ENCODE results near the gene CHCHD3.

The CHCHD3 gene

GRCh38 chr7:132953468-132953867 lies 128.4 kb downstream of the CHCHD3 start:
- Histone ChIP-seq H3K4me3 (ENCODE audit: low read length in 2 of 2) (no peak overlapping the region), H3K9ac (ENCODE audit: low read length in 2 of 2) (no peak overlapping the region), H3K4me1 (ENCODE audit: control insufficient read depth, insufficient read depth, low read length) (no peaks in the 10 kb centered on the region), H3K9me3 (ENCODE audit: control insufficient read depth in 2 of 2, low read length in 2 of 2) (no peaks in the 10 kb centered on the region), H3K36me3 (ENCODE audit: control insufficient read depth in 2 of 2, insufficient read depth in 2 of 2, low read length in 2 of 2) (peaks cover 0 to 2% of the 10 kb centered on the region in 2 donors), H3K27ac (ENCODE audit: low read length) (no peak overlapping the region), H3K27me3 (ENCODE audit: control insufficient read depth in 1 of 2, insufficient read depth in 2 of 2, low read length in 2 of 2) (no peaks in the 10 kb centered on the region)

DNA sequence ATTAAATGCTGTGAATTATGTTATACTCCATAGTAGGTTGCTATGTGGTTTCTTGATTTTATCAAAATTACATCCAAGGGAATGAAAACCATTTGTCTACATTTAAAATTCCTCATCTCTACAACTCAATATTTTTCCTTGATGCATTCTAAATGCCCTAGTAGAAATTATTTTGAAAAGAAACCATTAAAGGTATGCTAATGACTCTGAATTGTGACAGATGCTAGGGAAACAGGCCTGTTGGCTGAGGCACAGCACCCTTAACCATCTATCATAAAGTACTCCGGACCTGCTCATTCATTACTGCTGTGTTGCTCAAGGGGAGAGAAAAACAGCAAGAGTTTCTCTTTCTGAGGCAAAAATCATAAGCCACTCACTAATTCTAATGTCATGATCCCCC lies 131.2 kb downstream of the CHCHD3 start:
- H3K27ac ChIP-seq (ENCODE audit: low read length), result no peak overlapping the region
- no peaks in the 10 kb centered on the region for H3K9me3 ChIP-seq (ENCODE audit: control insufficient read depth in 2 of 2, low read length in 2 of 2)
- H3K9ac ChIP-seq (ENCODE audit: low read length in 2 of 2), result no peak overlapping the region

DNA sequence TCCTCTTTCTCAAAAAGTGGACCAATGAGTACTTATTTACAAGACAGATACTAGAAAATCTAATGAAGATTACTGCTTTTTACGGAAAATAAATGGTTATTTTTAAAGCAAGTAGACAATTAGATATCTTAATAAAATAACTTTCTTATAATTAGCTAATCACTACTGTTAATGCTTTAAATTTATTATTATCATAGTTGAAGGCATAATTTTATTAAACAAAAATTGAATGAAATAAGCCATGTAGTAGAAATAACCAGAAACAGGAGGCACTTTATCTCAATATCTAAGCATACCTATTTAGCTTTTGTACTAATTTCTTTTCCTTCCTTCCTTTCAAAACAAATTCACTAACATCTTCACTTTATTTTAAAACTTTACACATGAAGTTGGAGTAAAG lies 134.9 kb downstream of the CHCHD3 start:
- Histone ChIP-seq H3K9ac (ENCODE audit: low read length in 2 of 2) (no peak overlapping the region), H3K4me1 (ENCODE audit: control insufficient read depth, insufficient read depth, low read length) (no peaks in the 10 kb centered on the region), H3K36me3 (ENCODE audit: control insufficient read depth in 2 of 2, insufficient read depth in 2 of 2, low read length in 2 of 2) (no peaks in the 10 kb centered on the region), H3K9me3 (ENCODE audit: control insufficient read depth in 2 of 2, low read length in 2 of 2) (no peaks in the 10 kb centered on the region), H3K27ac (ENCODE audit: low read length) (no peak overlapping the region), H3K27me3 (ENCODE audit: control insufficient read depth in 1 of 2, insufficient read depth in 2 of 2, low read length in 2 of 2) (no peaks in the 10 kb centered on the region), H3K4me3 (ENCODE audit: low read length in 2 of 2) (no peak overlapping the region)

More for the DNA sequence above, 131.2 kb downstream of the CHCHD3 start:
- peaks cover 0 to 2% of the 10 kb centered on the region in 2 donors for H3K36me3 ChIP-seq (ENCODE audit: control insufficient read depth in 2 of 2, insufficient read depth in 2 of 2, low read length in 2 of 2)
- no peaks in the 10 kb centered on the region for H3K4me1 ChIP-seq (ENCODE audit: control insufficient read depth, insufficient read depth, low read length)
- H3K4me3 ChIP-seq (ENCODE audit: low read length in 2 of 2), result no peak overlapping the region
- no peaks in the 10 kb centered on the region for H3K27me3 ChIP-seq (ENCODE audit: control insufficient read depth in 1 of 2, insufficient read depth in 2 of 2, low read length in 2 of 2)

- no peaks in the 10 kb centered on the region for H3K27me3 ChIP-seq (ENCODE audit: control insufficient read depth in 1 of 2, insufficient read depth in 2 of 2, low read length in 2 of 2)
- H3K9ac ChIP-seq (ENCODE audit: low read length in 2 of 2), result no peak overlapping the region
- H3K4me1 ChIP-seq (ENCODE audit: control insufficient read depth, insufficient read depth, low read length), result no peaks in the 10 kb centered on the region
- H3K27ac ChIP-seq (ENCODE audit: low read length), result no peak overlapping the region
- no peak overlapping the region for H3K4me3 ChIP-seq (ENCODE audit: low read length in 2 of 2)
- no peaks in the 10 kb centered on the region for H3K36me3 ChIP-seq (ENCODE audit: control insufficient read depth in 2 of 2, insufficient read depth in 2 of 2, low read length in 2 of 2)
- no peaks in the 10 kb centered on the region for H3K9me3 ChIP-seq (ENCODE audit: control insufficient read depth in 2 of 2, low read length in 2 of 2)
Observed at GRCh38 chr7:132944774-132945173, 137.1 kb downstream of the CHCHD3 start.

GRCh38 chr7:132943645-132944044 lies 138.2 kb downstream of the CHCHD3 start:
- Histone ChIP-seq H3K27ac (ENCODE audit: low read length) (no peak overlapping the region), H3K9me3 (ENCODE audit: control insufficient read depth in 2 of 2, low read length in 2 of 2) (no peaks in the 10 kb centered on the region), H3K36me3 (ENCODE audit: control insufficient read depth in 2 of 2, insufficient read depth in 2 of 2, low read length in 2 of 2) (no peaks in the 10 kb centered on the region), H3K4me1 (ENCODE audit: control insufficient read depth, insufficient read depth, low read length) (no peaks in the 10 kb centered on the region), H3K4me3 (ENCODE audit: low read length in 2 of 2) (no peak overlapping the region), H3K27me3 (ENCODE audit: control insufficient read depth in 1 of 2, insufficient read depth in 2 of 2, low read length in 2 of 2) (no peaks in the 10 kb centered on the region), H3K9ac (ENCODE audit: low read length in 2 of 2) (no peak overlapping the region)

DNA sequence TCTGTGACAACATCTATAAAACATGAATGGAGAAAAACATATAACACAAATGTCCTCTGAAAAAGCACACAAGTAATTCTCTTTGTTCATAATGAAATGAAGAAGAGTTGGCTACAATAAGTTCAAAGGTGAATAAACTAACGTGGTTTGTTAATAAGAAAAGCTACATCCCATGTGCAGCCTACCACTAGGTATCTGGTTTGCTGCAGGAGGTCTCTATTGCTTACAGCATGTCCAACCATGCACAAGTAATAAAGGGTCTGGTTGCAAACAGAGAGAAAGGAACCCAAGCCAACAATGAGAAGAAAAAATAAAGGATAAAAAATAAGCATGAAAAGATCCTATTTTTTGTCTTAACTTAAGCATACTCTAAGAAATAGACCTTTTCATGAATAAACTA lies 139.2 kb downstream of the CHCHD3 start:
- no peak overlapping the region for H3K9ac ChIP-seq (ENCODE audit: low read length in 2 of 2)
- H3K4me3 ChIP-seq (ENCODE audit: low read length in 2 of 2), result no peak overlapping the region
- H3K4me1 ChIP-seq (ENCODE audit: control insufficient read depth, insufficient read depth, low read length), result no peaks in the 10 kb centered on the region
- H3K9me3 ChIP-seq (ENCODE audit: control insufficient read depth in 2 of 2, low read length in 2 of 2), result no peaks in the 10 kb centered on the region
- H3K27me3 ChIP-seq (ENCODE audit: control insufficient read depth in 1 of 2, insufficient read depth in 2 of 2, low read length in 2 of 2), result no peaks in the 10 kb centered on the region
- H3K27ac ChIP-seq (ENCODE audit: low read length), result no peak overlapping the region
- H3K36me3 ChIP-seq (ENCODE audit: control insufficient read depth in 2 of 2, insufficient read depth in 2 of 2, low read length in 2 of 2), result no peaks in the 10 kb centered on the region

DNA sequence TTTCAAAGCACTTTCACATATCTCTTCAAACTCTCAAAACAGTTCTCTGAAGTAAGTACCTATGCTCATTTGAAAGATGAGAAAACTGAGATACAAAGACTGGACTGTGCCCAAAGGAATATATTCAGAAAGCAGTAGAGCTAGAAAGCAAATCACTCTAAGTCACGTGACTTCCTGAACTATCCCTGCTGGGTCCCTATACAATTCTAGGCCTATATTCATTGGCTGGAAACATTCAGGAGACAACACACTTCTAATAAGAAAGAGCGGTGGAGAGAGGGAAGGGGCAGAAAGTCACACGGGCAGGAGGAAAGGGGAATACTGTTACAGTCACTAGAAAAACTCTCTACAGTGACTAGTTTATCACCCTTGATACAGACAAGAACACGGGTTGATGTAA lies 140.0 kb downstream of the CHCHD3 start:
- H3K27ac ChIP-seq (ENCODE audit: low read length), result no peak overlapping the region

DNA sequence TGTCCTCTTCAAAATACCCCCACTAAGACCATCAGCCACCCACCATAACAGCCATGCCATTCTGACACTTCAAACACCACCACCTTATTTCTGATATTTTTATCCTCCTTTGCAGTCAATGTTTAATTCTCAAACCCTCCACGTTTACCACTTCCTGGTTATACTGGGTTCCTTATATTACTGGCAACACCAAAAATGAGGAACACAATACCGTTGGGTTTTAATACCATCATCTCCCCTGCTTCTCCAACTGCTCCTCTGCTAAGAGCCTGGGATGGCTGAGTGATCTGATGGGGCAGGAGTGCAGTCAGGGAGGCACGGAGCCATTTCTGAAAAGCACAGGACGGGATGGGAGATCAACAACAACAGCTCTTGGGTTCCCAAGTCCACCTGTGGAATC lies 140.5 kb downstream of the CHCHD3 start:
- Histone ChIP-seq H3K4me3 (ENCODE audit: low read length in 2 of 2) (no peak overlapping the region), H3K36me3 (ENCODE audit: control insufficient read depth in 2 of 2, insufficient read depth in 2 of 2, low read length in 2 of 2) (no peaks in the 10 kb centered on the region), H3K4me1 (ENCODE audit: control insufficient read depth, insufficient read depth, low read length) (no peaks in the 10 kb centered on the region), H3K9ac (ENCODE audit: low read length in 2 of 2) (no peak overlapping the region), H3K9me3 (ENCODE audit: control insufficient read depth in 2 of 2, low read length in 2 of 2) (no peaks in the 10 kb centered on the region), H3K27ac (ENCODE audit: low read length) (no peak overlapping the region), H3K27me3 (ENCODE audit: control insufficient read depth in 1 of 2, insufficient read depth in 2 of 2, low read length in 2 of 2) (no peaks in the 10 kb centered on the region)

More for the DNA sequence above, 140.0 kb downstream of the CHCHD3 start:
- Histone ChIP-seq H3K9ac (ENCODE audit: low read length in 2 of 2) (no peak overlapping the region), H3K9me3 (ENCODE audit: control insufficient read depth in 2 of 2, low read length in 2 of 2) (no peaks in the 10 kb centered on the region), H3K4me3 (ENCODE audit: low read length in 2 of 2) (no peak overlapping the region), H3K36me3 (ENCODE audit: control insufficient read depth in 2 of 2, insufficient read depth in 2 of 2, low read length in 2 of 2) (no peaks in the 10 kb centered on the region), H3K4me1 (ENCODE audit: control insufficient read depth, insufficient read depth, low read length) (no peaks in the 10 kb centered on the region), H3K27me3 (ENCODE audit: control insufficient read depth in 1 of 2, insufficient read depth in 2 of 2, low read length in 2 of 2) (no peaks in the 10 kb centered on the region)

DNA sequence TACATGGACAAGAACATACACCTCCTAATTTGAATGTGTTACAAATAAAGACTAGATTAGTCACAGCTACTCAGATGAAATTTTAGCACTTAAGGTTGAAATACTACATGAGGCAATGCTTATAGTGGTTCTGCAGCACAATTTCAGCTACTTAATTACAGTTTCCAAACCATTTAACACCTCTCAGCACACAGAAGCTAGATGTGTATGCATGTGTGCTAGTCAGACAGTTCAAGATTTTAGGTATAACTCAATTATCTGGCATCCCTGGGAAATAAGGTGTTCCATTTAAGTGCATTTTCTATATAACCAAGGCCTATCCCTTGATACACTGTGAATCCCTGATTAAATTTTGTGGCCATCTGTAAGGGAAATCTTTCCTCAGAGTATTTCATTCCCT lies 141.8 kb downstream of the CHCHD3 start:
- Histone ChIP-seq H3K4me3 (ENCODE audit: low read length in 2 of 2) (no peak overlapping the region), H3K9ac (ENCODE audit: low read length in 2 of 2) (no peak overlapping the region), H3K27me3 (ENCODE audit: control insufficient read depth in 1 of 2, insufficient read depth in 2 of 2, low read length in 2 of 2) (no peaks in the 10 kb centered on the region), H3K9me3 (ENCODE audit: control insufficient read depth in 2 of 2, low read length in 2 of 2) (peaks cover 0 to 6% of the 10 kb centered on the region in 2 donors), H3K4me1 (ENCODE audit: control insufficient read depth, insufficient read depth, low read length) (no peaks in the 10 kb centered on the region), H3K27ac (ENCODE audit: low read length) (no peak overlapping the region), H3K36me3 (ENCODE audit: control insufficient read depth in 2 of 2, insufficient read depth in 2 of 2, low read length in 2 of 2) (no peaks in the 10 kb centered on the region)

- Histone ChIP-seq H3K36me3 (ENCODE audit: control insufficient read depth in 2 of 2, insufficient read depth in 2 of 2, low read length in 2 of 2) (no peaks in the 10 kb centered on the region), H3K9me3 (ENCODE audit: control insufficient read depth in 2 of 2, low read length in 2 of 2) (peaks cover 0 to 6% of the 10 kb centered on the region in 2 donors), H3K4me3 (ENCODE audit: low read length in 2 of 2) (no peak overlapping the region), H3K9ac (ENCODE audit: low read length in 2 of 2) (no peak overlapping the region), H3K4me1 (ENCODE audit: control insufficient read depth, insufficient read depth, low read length) (no peaks in the 10 kb centered on the region), H3K27ac (ENCODE audit: low read length) (no peak overlapping the region), H3K27me3 (ENCODE audit: control insufficient read depth in 1 of 2, insufficient read depth in 2 of 2, low read length in 2 of 2) (no peaks in the 10 kb centered on the region)
Observed at GRCh38 chr7:132939495-132939894, 142.4 kb downstream of the CHCHD3 start.

- Histone ChIP-seq H3K36me3 (ENCODE audit: control insufficient read depth in 2 of 2, insufficient read depth in 2 of 2, low read length in 2 of 2) (no peaks in the 10 kb centered on the region), H3K4me3 (ENCODE audit: low read length in 2 of 2) (no peak overlapping the region), H3K27ac (ENCODE audit: low read length) (no peak overlapping the region), H3K9me3 (ENCODE audit: control insufficient read depth in 2 of 2, low read length in 2 of 2) (peaks cover 0 to 6% of the 10 kb centered on the region in 2 donors), H3K4me1 (ENCODE audit: control insufficient read depth, insufficient read depth, low read length) (no peaks in the 10 kb centered on the region), H3K27me3 (ENCODE audit: control insufficient read depth in 1 of 2, insufficient read depth in 2 of 2, low read length in 2 of 2) (no peaks in the 10 kb centered on the region), H3K9ac (ENCODE audit: low read length in 2 of 2) (no peak overlapping the region)
Observed at GRCh38 chr7:132937286-132937685, 144.6 kb downstream of the CHCHD3 start.
